K562 (cell line): ENCODE results near the gene TMEM38B. TPM values are rescaled to one million over a fixed set of nuclear protein-coding genes. Genes with fewer than 3 reads are reported as not detected.

Source experiments
- ATAC-seq: fragments of 200-7000 bp; cut with Tn5 transposase; 3 replicates; pipeline ENCODE4 v1.9.1; 2020; ENCODE audit warnings: moderate library complexity
- BruUV-seq: library from RNA; stranded (reverse); fragments of 400-500 nt; replicated peaks from 2 replicates; lab custom pipeline; 2021; lab: Mats Ljungman, UMichigan
- CTCF ChIA-PET: fragments of 300-600 bp; formaldehyde crosslinking; extraction: SDS; loops from one replicate; lab custom pipeline; 2021; ENCODE audit warnings: low intra/inter-chr PET ratio; lab: Yijun Ruan, JAX
- POLR2A ChIA-PET: fragments of 300-600, 350-650 bp; sonication (Branson Sonifier 250); formaldehyde crosslinking; extraction: SDS; loops from one replicate; lab custom pipeline; 2021; ENCODE audit warnings: antibody characterized with exemption, inconsistent platforms; lab: Yijun Ruan, JAX
- DNase-seq, 4 experiments: peaks; one replicate each; pipeline versions ENCODE4 v3.0.0 to v3.0.0-alpha.2; 2011 to 2018; ENCODE audit warnings: low spot score in 3 of 4, mixed read lengths in 3 of 4; ENCODE audit errors: extremely low read depth in 1 of 4
- FAIRE-seq: peaks from 2 replicates; lab custom pipeline; 2011; peaks lifted over from hg19 to GRCh38; lab: Jason Lieb, UNC
- H2AFZ ChIP-seq: 2 replicates; pipeline ENCODE4 v1.6.0; 2011; ENCODE audit warnings: low read depth, low read length, control low read depth, inconsistent platforms
- H3K27ac ChIP-seq: fragments of 200-600 bp; 3 replicates; pipeline ENCODE4 v1.8.0; 2011; ENCODE audit warnings: low read depth, mild to moderate bottlenecking, control low read depth, inconsistent platforms, low read length, moderate library complexity, mixed read lengths; ENCODE audit errors: extremely low read depth
- H3K27me3 ChIP-seq, 2 experiments: fragments of 300-600 bp in 1 of 2; 2 replicates in 1 of 2; 3 replicates in 1 of 2; pipeline versions ENCODE4 v1.6.0 to v1.8.0; 2011; ENCODE audit warnings: inconsistent platforms in 2 of 2, low read length in 2 of 2, mild to moderate bottlenecking in 1 of 2, mixed read lengths in 1 of 2, moderate library complexity in 1 of 2; ENCODE audit not compliant: control insufficient read depth in 2 of 2, insufficient read depth in 2 of 2
- H3K36me3 ChIP-seq: fragments of 300-600 bp; 3 replicates; pipeline ENCODE4 v1.8.0; 2011; ENCODE audit warnings: mild to moderate bottlenecking, low read length, inconsistent platforms; ENCODE audit not compliant: control insufficient read depth, insufficient read depth
- H3K4me1 ChIP-seq, 2 experiments: fragments of 200-600 bp in 1 of 2; replicated peaks in 1 of 2; 2 replicates in 1 of 2; 3 replicates in 1 of 2; pipeline versions ENCODE4 v1.5.1 to v1.8.0; 2011; ENCODE audit warnings: inconsistent platforms in 2 of 2, low read length in 2 of 2, mild to moderate bottlenecking in 1 of 2, mixed read lengths in 1 of 2, moderate library complexity in 1 of 2; ENCODE audit not compliant: control insufficient read depth in 2 of 2, insufficient read depth in 2 of 2
- H3K4me2 ChIP-seq: 2 replicates; pipeline ENCODE4 v1.6.1; 2011; ENCODE audit warnings: low read length, control low read depth, inconsistent platforms, mixed read lengths; ENCODE audit not compliant: insufficient read depth
- H3K4me3 ChIP-seq: fragments of 200-600 bp; sonication (generic), shearing (Covaris generic); 2 replicates; pipeline ENCODE4 v1.5.1; 2016; ENCODE audit warnings: control low read depth, inconsistent platforms
- H3K79me2 ChIP-seq: fragments of 200-600 bp; 3 replicates; pipeline ENCODE4 v1.8.0; 2011; ENCODE audit warnings: low read length, inconsistent platforms; ENCODE audit not compliant: control insufficient read depth, insufficient read depth
- H3K9ac ChIP-seq, 2 experiments: 2 replicates each; pipeline versions ENCODE4 v1.6.0 to v1.6.1; 2011; ENCODE audit warnings: low read depth in 2 of 2, low read length in 2 of 2, control low read depth in 1 of 2, inconsistent platforms in 1 of 2, mild to moderate bottlenecking in 1 of 2, mixed read lengths in 1 of 2; ENCODE audit not compliant: insufficient read depth in 1 of 2
- H3K9me1 ChIP-seq: one replicate; pipeline ENCODE4 v1.6.0; 2011; ENCODE audit warnings: inconsistent platforms, mild to moderate bottlenecking, low read length, moderate library complexity; ENCODE audit not compliant: control insufficient read depth, insufficient read depth
- H3K9me3 ChIP-seq: replicated peaks from 2 replicates; pipeline ENCODE4 v1.5.1; 2011; ENCODE audit warnings: low read depth, low read length, inconsistent platforms; ENCODE audit not compliant: control insufficient read depth, insufficient read depth
- H4K20me1 ChIP-seq: replicated peaks from 2 replicates; pipeline ENCODE4 v1.6.1; 2011; ENCODE audit warnings: low read length, inconsistent platforms, mixed read lengths; ENCODE audit not compliant: control insufficient read depth, insufficient read depth
- ARID4B ChIP-seq: sonication (generic); formaldehyde crosslinking; IDR thresholded peaks from 2 replicates; pipeline ENCODE4 v1.8.0; 2022; ENCODE audit warnings: mild to moderate bottlenecking, missing genetic modification reagents
- BRF2 ChIP-seq: IDR thresholded peaks from 3 replicates; pipeline ENCODE4 v1.6.1; 2011; ENCODE audit warnings: borderline replicate concordance, mild to moderate bottlenecking; ENCODE audit not compliant: insufficient read length, insufficient read depth
- CHD1 ChIP-seq: fragments of 200-600 bp; sonication (generic); IDR thresholded peaks from one replicate; pipeline ENCODE4 v1.6.1; 2012; ENCODE audit warnings: mild to moderate bottlenecking, moderate library complexity, low read length, inconsistent platforms
- FOXM1 ChIP-seq, 2 experiments: fragments of 450-650 bp in 1 of 2; sonication (generic) in 1 of 2; formaldehyde crosslinking in 1 of 2; IDR thresholded peaks; 2 replicates each; pipeline versions ENCODE4 v1.6.1 to v1.9.0; 2017 to 2022; ENCODE audit warnings: low read depth in 2 of 2, mild to moderate bottlenecking in 2 of 2, missing genetic modification reagents in 1 of 2, moderate library complexity in 1 of 2
- FOXP1 ChIP-seq: sonication (generic); formaldehyde crosslinking; IDR thresholded peaks from 2 replicates; pipeline ENCODE4 v1.8.0; 2022; ENCODE audit warnings: mild to moderate bottlenecking, missing genetic modification reagents
- LCOR ChIP-seq: sonication (generic); formaldehyde crosslinking; IDR thresholded peaks from 2 replicates; pipeline ENCODE4 v1.8.0; 2022; ENCODE audit warnings: mild to moderate bottlenecking, missing genetic modification reagents
- RAD21 ChIP-seq, 2 experiments: fragments of 250-450 bp in 1 of 2; fragments of 450-650 bp in 1 of 2; sonication (Bioruptor Pico) in 1 of 2; formaldehyde crosslinking in 1 of 2; IDR thresholded peaks in 1 of 2; conservative IDR thresholded peaks in 1 of 2; 2 replicates each; pipeline versions ENCODE4 v1.4.0 to v1.8.0; 2020 to 2022; ENCODE audit warnings: mild to moderate bottlenecking in 2 of 2, moderate library complexity in 1 of 2
- SAFB ChIP-seq: fragments of 200-400 bp; formaldehyde crosslinking; IDR thresholded peaks from 2 replicates; pipeline ENCODE4 v1.6.1; 2017; ENCODE audit warnings: low read depth, low read length, borderline replicate concordance
- SMARCA5 ChIP-seq: fragments of 450-650 bp; IDR thresholded peaks from 2 replicates; pipeline ENCODE4 v1.6.1; 2016
- STAT6 ChIP-seq: sonication (generic); formaldehyde crosslinking; IDR thresholded peaks from 2 replicates; pipeline ENCODE4 v1.8.1; 2023; ENCODE audit warnings: mild to moderate bottlenecking, missing genetic modification reagents
- ZNF699 ChIP-seq: fragments of 250-450 bp; sonication (Bioruptor Pico); IDR thresholded peaks from 2 replicates; pipeline ENCODE4 v1.8.0; 2021; ENCODE audit warnings: mild to moderate bottlenecking, moderate library complexity; ENCODE audit not compliant: insufficient replicate concordance
- WGBS: fragments of 100-300 bp; shearing (Covaris generic); methylation state at CpG from one replicate; pipeline ENCODE4 v1.1.6; 2016; ENCODE audit warnings: low coverage, mixed read lengths; ENCODE audit not compliant: insufficient coverage; ENCODE audit errors: missing lambda C conversion rate; 5-methylcytosine and 5-hydroxymethylcytosine counted together
- in situ Hi-C: fragments of 300-500 bp; cut with MboI; formaldehyde crosslinking; loops from 4 replicates; pipeline ENCODE4 v1.15.0; 2018; ENCODE audit warnings: inconsistent platforms, mixed read lengths
- intact Hi-C: fragments of 100-400 bp; cut with micrococcal nuclease; formaldehyde crosslinking; loops from 2 replicates; pipeline ENCODE4 v1.14.2; 2022
- polyA plus RNA-seq, 8 experiments: library from polyadenylated mRNA; depleted of rRNA in 4 of 8; stranded (reverse) in 5 of 8; unstranded in 3 of 8; fragments of >200 nt; fragmentation: Nextera tagmentation in 2 of 8; fragmentation: Illumina TruSeq in 1 of 8; extraction: Ambion mirVana in 2 of 8; extraction: Trizol in 1 of 8; gene quantifications; 2 replicates each; pipeline versions ENCODE4 v1.2.1 to v1.2.3, GENCODE V29; 2011 to 2014; ENCODE audit warnings: inconsistent platforms in 1 of 8, missing spikeins in 1 of 8
- total RNA-seq, 7 experiments: library from RNA; depleted of rRNA in 6 of 7; stranded (reverse); fragments of >200 nt in 6 of 7; fragmentation: Illumina TruSeq in 2 of 7; extraction: Trizol in 2 of 7; gene quantifications; 2 replicates each; pipeline versions ENCODE4 v1.2.1 to v1.2.3, GENCODE V29; 2011 to 2021; ENCODE audit warnings: low replicate concordance in 1 of 7

Gene TMEM38B
- total and polyA plus RNA-seq, 9 of the 15 experiments (the other 6 are each of a cell fraction or from before 2014, with no cell fraction given), result 26.0 to 57.5 (median 38.5) TPM

GRCh38 chr9:105694848-105695581 lies 674 bp downstream of the TMEM38B start:
- in situ Hi-C loops, result no loop called here
- Histone ChIP-seq H3K9me1 (no peaks in the 10 kb centered on the region), H2AFZ (peak overlapping the region; percentile 83), H3K4me3 (peak overlapping the region; percentile 77), H3K4me1 (peaks cover 8 to 24% of the 10 kb centered on the region in 2 experiments; a peak in 4 of 5 replicates), H3K4me2 (peak overlapping the region; percentile 92), H3K79me2 (peaks cover 53% of the 10 kb centered on the region), H3K36me3 (0 out of 3 replicates have a peak, but pooled peaks cover 2% of the 10 kb centered on the region), H3K9me3 (no peaks in the 10 kb centered on the region), H3K27me3 (no peaks in the 10 kb centered on the region), H3K9ac (peak overlapping the region; percentile 59 to 93), H4K20me1 (peaks cover 6% of the 10 kb centered on the region; the same call in 1 of the 2 replicates), H3K27ac (peak overlapping the region; percentile 77)
- intact Hi-C loops, result loop anchor here (2.0 kb wide), 1 partner anchor 48 kb away; no protein-coding TSS in a partner anchor
- FAIRE-seq, result peak; percentile 80
- peak; percentile 78 for ATAC-seq
- CTCF ChIA-PET, result no interaction called here
- POLR2A ChIA-PET, result interaction anchor here (0.6 to 2.0 kb wide), 3 partner anchors 17 to 26 kb away, joined by 3 to 7 read pairs (median 3); no protein-coding TSS in a partner anchor
- under 1% methylated on average over 34 of the region's 42 CpGs for WGBS
- DNase-seq, result peak; percentile 70 to 82 (median 73)
- BruUV-seq, result TSS peak; percentile 44
- TF ChIP-seq CHD1 (peak; percentile 45), SMARCA5 (peak; percentile 89), LCOR (CRISPR knock-in tag) (peak; percentile 60; the same call in 1 of the 2 replicates), ARID4B (CRISPR knock-in tag) (peak; percentile 90), BRF2 (no peak), FOXM1 (IDR thresholded peaks at IDR 0.05; ENCODE audit: low read depth) (no peak), FOXM1 (CRISPR knock-in tag; IDR thresholded peaks at IDR 0.05; ENCODE audit: low read depth) (no peak), STAT6 (CRISPR knock-in tag) (0 out of 2 replicates have a peak, but pooled peaks have one; percentile 66), RAD21 (CRISPR knock-in tag; conservative IDR thresholded peaks at IDR 0.05 in 1 of 2, IDR thresholded peaks at IDR 0.05 in 1 of 2) (0 out of 4 replicates have a peak, but pooled peaks of 1 of the 2 experiments have one; percentile 9), SAFB (no peak), ZNF699 (no peak), FOXP1 (peak; percentile 60; the same call in 1 of the 2 replicates)
